OCI-LY7 (cell line): ENCODE results near the gene CDNF. TPM values are rescaled to one million over a fixed set of nuclear protein-coding genes. Genes with fewer than 3 reads are reported as not detected.

Source experiments
- Bru-seq: library from RNA; stranded (reverse); fragments of 400-500 nt; gene quantifications from one replicate; lab custom pipeline; 2021; lab: Mats Ljungman, UMichigan
- BruChase-seq, 2 experiments: library from RNA; stranded (reverse); fragments of 400-500 nt; gene quantifications; one replicate each; lab custom pipeline; 2021; lab: Mats Ljungman, UMichigan
- BruUV-seq: library from RNA; stranded (reverse); fragments of 400-500 nt; replicated peaks from 2 replicates; lab custom pipeline; 2021; lab: Mats Ljungman, UMichigan
- CTCF ChIA-PET: fragments of 300-600 bp; sonication (Branson Sonifier 250); formaldehyde crosslinking; loops from one replicate; lab custom pipeline; 2022; ENCODE audit warnings: antibody characterized with exemption; ENCODE audit not compliant: unreplicated experiment; lab: Charles Lee
- POLR2A ChIA-PET: fragments of 300-600 bp; sonication (Branson Sonifier 250); formaldehyde crosslinking; loops from one replicate; lab custom pipeline; 2022; ENCODE audit warnings: antibody characterized with exemption; lab: Charles Lee
- DNase-seq: peaks from one replicate; pipeline ENCODE4 v3.0.0-alpha.2; 2015; ENCODE audit warnings: low spot score
- H2AFZ ChIP-seq: fragments of 200-600 bp; sonication (generic), shearing (Covaris generic); 2 replicates; pipeline ENCODE4 v1.6.1; 2014; ENCODE audit warnings: mild to moderate bottlenecking, antibody characterized with exemption, low read length, moderate library complexity
- H3K27ac ChIP-seq: fragments of 200-600 bp; sonication (generic); 2 replicates; pipeline ENCODE4 v1.5.1; 2014; ENCODE audit warnings: mixed run types, low read depth, mild to moderate bottlenecking, moderate library complexity, low read length, inconsistent platforms; ENCODE audit not compliant: poor library complexity, severe bottlenecking
- H3K36me3 ChIP-seq: fragments of 200-600 bp; sonication (generic); 2 replicates; pipeline ENCODE4 v1.6.1; 2014; ENCODE audit warnings: mild to moderate bottlenecking, antibody characterized with exemption, low read length, moderate library complexity, mixed read lengths; ENCODE audit not compliant: insufficient read depth
- H3K4me1 ChIP-seq: fragments of 200-600 bp; sonication (generic); 2 replicates; pipeline ENCODE4 v1.5.1; 2014; ENCODE audit warnings: mild to moderate bottlenecking, low read length; ENCODE audit not compliant: insufficient read depth, poor library complexity, severe bottlenecking
- H3K4me2 ChIP-seq: fragments of 200-600 bp; sonication (generic); 2 replicates; pipeline ENCODE4 v1.6.1; 2014; ENCODE audit warnings: mild to moderate bottlenecking, low read length
- H3K4me3 ChIP-seq: fragments of 200-600 bp; sonication (generic); 2 replicates; pipeline ENCODE4 v1.5.1; 2014; ENCODE audit warnings: mild to moderate bottlenecking, low read depth, low read length; ENCODE audit not compliant: poor library complexity, severe bottlenecking
- H3K79me2 ChIP-seq: fragments of 200-600 bp; sonication (generic); 2 replicates; pipeline ENCODE4 v1.6.1; 2016; ENCODE audit warnings: low read depth, mild to moderate bottlenecking, low read length, moderate library complexity, mixed read lengths; ENCODE audit not compliant: insufficient read depth
- H3K9me2 ChIP-seq: fragments of 200-600 bp; sonication (generic); 2 replicates; pipeline ENCODE4 v1.6.1; 2016; ENCODE audit warnings: mild to moderate bottlenecking, low read length, mixed read lengths; ENCODE audit not compliant: insufficient read depth
- H3K9me3 ChIP-seq: fragments of 200-600 bp; sonication (generic); 2 replicates; pipeline ENCODE4 v1.6.1; 2014; ENCODE audit warnings: mild to moderate bottlenecking, mixed run types, low read length, mixed read lengths
- H4K20me1 ChIP-seq: fragments of 200-600 bp; sonication (generic); 2 replicates; pipeline ENCODE4 v1.6.1; 2014; ENCODE audit warnings: mild to moderate bottlenecking, antibody characterized with exemption, low read length, moderate library complexity, mixed read lengths; ENCODE audit not compliant: insufficient read depth
- EZH2phosphoT487 ChIP-seq: fragments of 200-600 bp; sonication (generic); IDR thresholded peaks from 2 replicates; pipeline ENCODE4 v1.6.1; 2018; ENCODE audit warnings: low read depth, borderline replicate concordance, mild to moderate bottlenecking, mixed run types, antibody characterized with exemption, low read length, moderate library complexity, mixed read lengths
- intact Hi-C: fragments of 100-400 bp; cut with micrococcal nuclease; formaldehyde crosslinking; loops from one replicate; pipeline ENCODE4 v1.10.0; 2022; ENCODE audit not compliant: unreplicated experiment
- long read RNA-seq: library from polyadenylated mRNA; stranded (forward); transcript quantifications from one replicate; pipeline ENCODE4 v2.0.0, GENCODE V29; 2022
- total RNA-seq, 2 experiments: library from RNA; depleted of rRNA in 1 of 2; stranded (reverse); fragments of >200 nt in 1 of 2; shearing (Covaris generic) in 1 of 2; gene quantifications; 2 replicates each; pipeline ENCODE4 v1.2.3, GENCODE V29; 2014 to 2022
- TF ChIP-seq, protein P1 (sequence below): fragments of 200-600 bp; sonication (generic); conservative IDR thresholded peaks from 2 replicates; pipeline ENCODE4 v1.5.1; 2014; ENCODE audit warnings: mild to moderate bottlenecking, antibody characterized with exemption, low read length, moderate library complexity, mixed read lengths

The CDNF gene
- total RNA-seq (2014; rRNA removed; shearing (Covaris generic)): 0.72 and 3.2 TPM in 2 replicates
- total RNA-seq (2022): 3.6 and 3.7 TPM in 2 replicates
- percentile 44 among the genes with signal in this experiment for Bru-seq, nascent RNA
- BruChase-seq, experiment 1, labeled RNA remaining after a 6-hour chase: percentile 38 among the genes with signal in this experiment
- percentile 33 among the genes with signal in this experiment for BruChase-seq, experiment 2, labeled RNA remaining after a 2-hour chase
- long read RNA-seq: 0 reads

GRCh38 chr10:14837757-14838581, at the start of gene CDNF, which contains the start of the genes HSPA14 and MSANTD7:
CDNF (minus strand) TSS chr10:14838037; CDS start chr10:14837946, 91 bp downstream.
HSPA14 (plus strand) TSS chr10:14838306; CDS start chr10:14838403, 97 bp downstream.
MSANTD7 (plus strand) TSS chr10:14838306; CDS start chr10:14842285, 3,979 bp downstream.
- no TSS peak for BruUV-seq
- Histone ChIP-seq H3K36me3 (peaks cover 31% of the 10 kb centered on the region), H2AFZ (peak within 1 kb of the TSS; percentile 59), H3K79me2 (peaks cover 40% of the 10 kb centered on the region), H3K4me2 (peak within 1 kb of the TSS; percentile 73), H3K9me3 (no peaks in the 10 kb centered on the region), H3K4me1 (peaks cover 12% of the 10 kb centered on the region), H3K27ac (peak within 1 kb of the TSS; percentile 56), H3K9me2 (no peaks in the 10 kb centered on the region), H3K4me3 (peak within 1 kb of the TSS; percentile 88), H4K20me1 (peaks cover 10% of the 10 kb centered on the region; the same call in 1 of the 2 replicates)
- TF ChIP-seq, protein P1, sequence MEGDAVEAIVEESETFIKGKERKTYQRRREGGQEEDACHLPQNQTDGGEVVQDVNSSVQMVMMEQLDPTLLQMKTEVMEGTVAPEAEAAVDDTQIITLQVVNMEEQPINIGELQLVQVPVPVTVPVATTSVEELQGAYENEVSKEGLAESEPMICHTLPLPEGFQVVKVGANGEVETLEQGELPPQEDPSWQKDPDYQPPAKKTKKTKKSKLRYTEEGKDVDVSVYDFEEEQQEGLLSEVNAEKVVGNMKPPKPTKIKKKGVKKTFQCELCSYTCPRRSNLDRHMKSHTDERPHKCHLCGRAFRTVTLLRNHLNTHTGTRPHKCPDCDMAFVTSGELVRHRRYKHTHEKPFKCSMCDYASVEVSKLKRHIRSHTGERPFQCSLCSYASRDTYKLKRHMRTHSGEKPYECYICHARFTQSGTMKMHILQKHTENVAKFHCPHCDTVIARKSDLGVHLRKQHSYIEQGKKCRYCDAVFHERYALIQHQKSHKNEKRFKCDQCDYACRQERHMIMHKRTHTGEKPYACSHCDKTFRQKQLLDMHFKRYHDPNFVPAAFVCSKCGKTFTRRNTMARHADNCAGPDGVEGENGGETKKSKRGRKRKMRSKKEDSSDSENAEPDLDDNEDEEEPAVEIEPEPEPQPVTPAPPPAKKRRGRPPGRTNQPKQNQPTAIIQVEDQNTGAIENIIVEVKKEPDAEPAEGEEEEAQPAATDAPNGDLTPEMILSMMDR: no peak
- no peak for TF ChIP-seq EZH2phosphoT487
- peak; percentile 100 for DNase-seq
- ChIA-PET POLR2A (interaction anchor here (0.5 to 4.3 kb wide), 33 partner anchors 9 to 335 kb away, joined by 3 to 20 read pairs (median 3); partner anchors contain the start of genes DCLRE1C, MEIG1 and SUV39H2), CTCF (interaction anchor here (0.6 to 1.5 kb wide), 6 partner anchors 15 to 297 kb away, joined by 3 to 7 read pairs (median 4); partner anchors contain the start of gene SUV39H2)
- intact Hi-C loops: loop anchor here (1.0 to 5.0 kb wide), 4 partner anchors 40 to 236 kb away; partner anchors contain the start of genes DCLRE1C and SUV39H2

DNA sequence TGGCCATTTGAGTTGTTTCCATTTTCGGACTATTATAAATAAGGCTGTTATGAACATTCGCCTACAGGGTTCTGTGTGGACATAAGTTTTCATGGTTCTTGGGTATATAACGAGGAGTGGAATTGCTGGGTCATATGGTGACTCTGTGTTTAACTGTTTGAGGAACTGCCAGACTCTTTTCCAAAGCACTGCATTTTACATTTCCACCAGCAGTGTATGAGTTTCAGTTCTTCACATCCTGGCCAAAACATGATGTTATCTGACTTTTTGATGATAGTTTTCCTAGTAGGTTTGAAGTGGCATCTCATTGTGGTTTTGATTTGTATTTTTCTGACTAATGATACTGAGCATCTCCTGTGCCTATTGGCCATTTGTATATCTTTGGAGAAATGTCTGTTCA, 46.2 kb upstream of the CDNF start:
- peaks cover 93% of the 10 kb centered on the region for H3K79me2 ChIP-seq
- H3K27ac ChIP-seq: no peak overlapping the region
- H2AFZ ChIP-seq: no peak overlapping the region
- peaks cover 25% of the 10 kb centered on the region for H3K4me1 ChIP-seq
- intact Hi-C loops: no loop called here
- H3K4me3 ChIP-seq: no peak overlapping the region
- no peaks in the 10 kb centered on the region for H3K9me3 ChIP-seq
- peaks cover 22% of the 10 kb centered on the region; the same call in 1 of the 2 replicates for H4K20me1 ChIP-seq
- no TSS peak for BruUV-seq
- no peak overlapping the region for H3K4me2 ChIP-seq
- no peak for TF ChIP-seq EZH2phosphoT487
- TF ChIP-seq, protein P1: no peak
- CTCF ChIA-PET: no interaction called here
- POLR2A ChIA-PET: no interaction called here
- peaks cover 76% of the 10 kb centered on the region for H3K36me3 ChIP-seq
- no peaks in the 10 kb centered on the region for H3K9me2 ChIP-seq
- no peak for DNase-seq
